Measurements from ENCODE around the gene MMP21. TPM values are rescaled to one million over a fixed set of nuclear protein-coding genes. Genes with fewer than 3 reads are reported as not detected.

The MMP21 gene
- polyA plus RNA-seq, 1 donor from 2014 or later: not detected

GRCh38 chr10:125747417-125747816 lies 28.2 kb downstream of the MMP21 start:
- TF ChIP-seq RAD21 (conservative IDR thresholded peaks at IDR 0.05) (no peak), POLR2AphosphoS5 (IDR thresholded peaks at IDR 0.05) (no peak), EZH2 (IDR thresholded peaks at IDR 0.05; ENCODE audit: borderline replicate concordance, insufficient read depth, low read length, poor library complexity, severe bottlenecking) (no peak), MXI1 (conservative IDR thresholded peaks at IDR 0.05; ENCODE audit: poor library complexity, severe bottlenecking) (no peak), TAF1 (IDR thresholded peaks at IDR 0.05; ENCODE audit: low read depth) (no peak), CTCF (IDR thresholded peaks at IDR 0.05; ENCODE audit: poor library complexity, severe bottlenecking) (no peak), SMC3 (conservative IDR thresholded peaks at IDR 0.05; ENCODE audit: poor library complexity) (no peak), EP300 (conservative IDR thresholded peaks at IDR 0.05; ENCODE audit: poor library complexity, severe bottlenecking) (no peak), REST (IDR thresholded peaks at IDR 0.05; ENCODE audit: borderline replicate concordance) (no peak)
- no peak overlapping the region for H3K4me2 ChIP-seq (ENCODE audit: low read length)
- no peak overlapping the region for H2AFZ ChIP-seq (ENCODE audit: low read depth, low read length)
- H3K27ac ChIP-seq (ENCODE audit: low read length): no peak overlapping the region
- H3K27me3 ChIP-seq (ENCODE audit: insufficient read depth, low read depth, low read length): no peaks in the 10 kb centered on the region
- H4K20me1 ChIP-seq (ENCODE audit: insufficient read depth): no peaks in the 10 kb centered on the region
- H3K4me3 ChIP-seq (ENCODE audit: low read length): no peak overlapping the region
- no peaks in the 10 kb centered on the region for H3K9me2 ChIP-seq (ENCODE audit: insufficient read depth, low read length)
- H3F3A ChIP-seq (ENCODE audit: insufficient read depth, low read length, poor library complexity, severe bottlenecking): no peaks in the 10 kb centered on the region
- no peak overlapping the region for H3K9ac ChIP-seq (ENCODE audit: low read length)
- H3K79me2 ChIP-seq (replicated peaks; ENCODE audit: insufficient read depth, low read length): no peaks in the 10 kb centered on the region
- peaks cover 39% of the 10 kb centered on the region for H3K36me3 ChIP-seq (ENCODE audit: insufficient read depth, low read length)
- H3K9me3 ChIP-seq (ENCODE audit: low read length): no peaks in the 10 kb centered on the region

- TF ChIP-seq POLR2AphosphoS5 (IDR thresholded peaks at IDR 0.05): no peak
- no peak for TF ChIP-seq RAD21 (conservative IDR thresholded peaks at IDR 0.05)
- TF ChIP-seq CTCF (IDR thresholded peaks at IDR 0.05; ENCODE audit: poor library complexity, severe bottlenecking): no peak
- TF ChIP-seq MXI1 (conservative IDR thresholded peaks at IDR 0.05; ENCODE audit: poor library complexity, severe bottlenecking): no peak
- no peak for TF ChIP-seq EP300 (conservative IDR thresholded peaks at IDR 0.05; ENCODE audit: poor library complexity, severe bottlenecking)
- H3K9me2 ChIP-seq (ENCODE audit: insufficient read depth, low read length): no peaks in the 10 kb centered on the region
- H3F3A ChIP-seq (ENCODE audit: insufficient read depth, low read length, poor library complexity, severe bottlenecking): no peaks in the 10 kb centered on the region
- H3K27me3 ChIP-seq (ENCODE audit: insufficient read depth, low read depth, low read length): no peaks in the 10 kb centered on the region
- H3K4me3 ChIP-seq (ENCODE audit: low read length): no peak overlapping the region
- no peak overlapping the region for H3K27ac ChIP-seq (ENCODE audit: low read length)
- H3K79me2 ChIP-seq (replicated peaks; ENCODE audit: insufficient read depth, low read length): no peaks in the 10 kb centered on the region
- H3K36me3 ChIP-seq (ENCODE audit: insufficient read depth, low read length): peaks cover 36% of the 10 kb centered on the region
- no peaks in the 10 kb centered on the region for H4K20me1 ChIP-seq (ENCODE audit: insufficient read depth)
- no peaks in the 10 kb centered on the region for H3K9me3 ChIP-seq (ENCODE audit: low read length)
- H3K9ac ChIP-seq (ENCODE audit: low read length): no peak overlapping the region
- H3K4me2 ChIP-seq (ENCODE audit: low read length): no peak overlapping the region
- H2AFZ ChIP-seq (ENCODE audit: low read depth, low read length): no peak overlapping the region
Measured at GRCh38 chr10:125744909-125745308, 30.7 kb downstream of the MMP21 start.

Data from neural cell (in vitro differentiated cells).